Upper lobe of left lung (tissue), 6 donors: ENCODE data around the gene NADK. TPM values are rescaled to one million over a fixed set of nuclear protein-coding genes. Genes with fewer than 3 reads are reported as not detected.

Experiments
- ATAC-seq, 2 donors: fragments of 200-7000 bp; cut with Tn5 transposase; one replicate each; pipeline ENCODE4 v1.9.1; 2022; ENCODE audit warnings: mild to moderate bottlenecking in 2 of 2, moderate library complexity in 2 of 2; ENCODE audit not compliant: low FRiP score in 2 of 2
- DNase-seq, 2 donors: peaks; one replicate each; pipeline ENCODE4 v3.0.0-alpha.2; 2019 to 2020
- H3K27ac ChIP-seq, 4 donors: fragments of 200-600 bp; sonication (generic); one replicate each; pipeline ENCODE4 v1.5.1; 2016 to 2019
- H3K27me3 ChIP-seq, 4 donors: fragments of 200-600 bp; sonication (generic); one replicate each; pipeline ENCODE4 v1.5.1; 2017 to 2019
- H3K36me3 ChIP-seq, 4 donors: fragments of 200-600 bp; sonication (generic); one replicate each; pipeline ENCODE4 v1.5.1; 2016 to 2019
- H3K4me1 ChIP-seq, 4 donors: fragments of 200-600 bp; sonication (generic); one replicate each; pipeline ENCODE4 v1.5.1; 2018 to 2019
- H3K4me3 ChIP-seq, 4 donors: fragments of 200-600 bp; sonication (generic); one replicate each; pipeline ENCODE4 v1.5.1; 2017 to 2019; ENCODE audit warnings: mild to moderate bottlenecking in 2 of 4, moderate library complexity in 1 of 4
- H3K9me3 ChIP-seq, 4 donors: fragments of 200-600 bp; sonication (generic); one replicate each; pipeline ENCODE4 v1.5.1; 2018 to 2019
- EP300 ChIP-seq, 4 donors: sonication (generic); formaldehyde crosslinking; IDR thresholded peaks; one replicate each; pipeline ENCODE4 v1.5.1; 2017; ENCODE audit warnings: antibody characterized with exemption in 4 of 4, control low read depth in 2 of 4
- POLR2A ChIP-seq, 4 donors: fragments of 450-650 bp; IDR thresholded peaks; one replicate each; pipeline ENCODE4 v1.5.1; 2016 to 2017; ENCODE audit warnings: antibody characterized with exemption in 4 of 4, mild to moderate bottlenecking in 2 of 4
- POLR2AphosphoS5 ChIP-seq, 2 donors: sonication (generic); formaldehyde crosslinking; IDR thresholded peaks; one replicate each; pipeline ENCODE4 v1.5.1; 2017; ENCODE audit warnings: antibody characterized with exemption in 2 of 2
- WGBS, 2 donors: methylation state at CpG; one replicate each; pipeline ENCODE4 v1.1.5; 2017 to 2018; 5-methylcytosine and 5-hydroxymethylcytosine counted together
- total RNA-seq, 6 donors: library from RNA; depleted of rRNA in 4 of 6; stranded (reverse); fragments of >200 nt in 4 of 6; gene quantifications; one replicate each; pipeline versions ENCODE4 v1.1.0 to v1.2.1, GENCODE V29; 2016 to 2021
- TF ChIP-seq, protein P1 (sequence below), 6 experiments: fragments of 450-650 bp in 4 of 6; fragments of 200-600 bp in 2 of 6; sonication (generic) in 2 of 6; IDR thresholded peaks; one replicate each; pipeline ENCODE4 v1.5.1; 2016 to 2019; ENCODE audit warnings: antibody characterized with exemption in 6 of 6
- donor health status: DM: no; HTN: no; CAD: no; lungs with moderate emphysema.
- donor health status: DM: no; HTN: yes; CAD: no; lungs with severe emphysema.

The NADK gene
- total RNA-seq, 6 donors from 2014 or later, result 85.0 to 279 (median 124) TPM

DNA sequence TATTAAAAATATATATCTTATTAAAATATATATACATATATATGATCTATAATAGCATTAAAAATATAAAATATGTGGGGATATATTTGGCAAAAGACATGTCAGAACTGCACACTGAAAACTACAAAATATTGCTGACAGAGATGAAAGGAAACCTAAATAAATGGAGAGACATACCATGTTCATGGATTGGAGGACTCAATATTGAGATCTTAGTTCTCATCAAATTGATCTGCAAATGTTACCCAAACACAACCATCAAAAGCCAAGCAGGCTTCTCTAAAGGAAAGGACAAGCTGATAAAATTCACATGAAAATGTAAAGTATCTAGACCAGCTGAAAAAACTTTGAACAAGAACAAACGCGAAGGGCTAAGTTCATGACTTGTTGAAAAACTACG is 7.2 kb downstream of the NADK start:
- H3K27ac ChIP-seq, result no peak overlapping the region
- TF ChIP-seq POLR2AphosphoS5 (IDR thresholded peaks at IDR 0.05), result no peak
- ATAC-seq (no peak), DNase-seq (no peak)
- no peaks in the 10 kb centered on the region for H3K27me3 ChIP-seq
- no peak overlapping the region for H3K4me3 ChIP-seq
- peaks cover 5 to 21% (median 10%) of the 10 kb centered on the region in 4 donors for H3K36me3 ChIP-seq
- WGBS, 2 donors, result 96% methylated on average over 3 of the region's 3 CpGs
- H3K9me3 ChIP-seq, result no peaks in the 10 kb centered on the region
- peaks cover 16 to 34% (median 17%) of the 10 kb centered on the region in 4 donors for H3K4me1 ChIP-seq

DNA sequence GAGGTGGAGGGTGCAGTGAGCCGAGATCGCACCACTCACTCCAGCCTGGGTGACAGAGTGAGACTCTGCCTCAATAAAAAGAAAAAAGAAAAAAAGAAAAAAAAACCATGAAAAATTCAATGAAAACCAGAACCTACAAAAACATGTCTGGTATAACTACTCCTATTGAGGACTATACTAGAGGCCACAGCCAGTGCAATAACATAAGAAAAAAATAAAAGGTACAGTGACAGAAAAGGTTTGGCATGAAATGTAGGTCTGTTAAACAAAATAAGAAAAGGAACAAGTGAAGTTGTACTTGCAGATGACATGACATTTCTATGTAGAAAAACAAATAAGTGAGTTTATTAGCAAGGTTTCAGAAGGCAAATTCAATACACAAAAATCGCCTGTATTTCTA is 8.2 kb downstream of the NADK start:
- H3K4me3 ChIP-seq, result no peak overlapping the region
- TF ChIP-seq, protein P1, sequence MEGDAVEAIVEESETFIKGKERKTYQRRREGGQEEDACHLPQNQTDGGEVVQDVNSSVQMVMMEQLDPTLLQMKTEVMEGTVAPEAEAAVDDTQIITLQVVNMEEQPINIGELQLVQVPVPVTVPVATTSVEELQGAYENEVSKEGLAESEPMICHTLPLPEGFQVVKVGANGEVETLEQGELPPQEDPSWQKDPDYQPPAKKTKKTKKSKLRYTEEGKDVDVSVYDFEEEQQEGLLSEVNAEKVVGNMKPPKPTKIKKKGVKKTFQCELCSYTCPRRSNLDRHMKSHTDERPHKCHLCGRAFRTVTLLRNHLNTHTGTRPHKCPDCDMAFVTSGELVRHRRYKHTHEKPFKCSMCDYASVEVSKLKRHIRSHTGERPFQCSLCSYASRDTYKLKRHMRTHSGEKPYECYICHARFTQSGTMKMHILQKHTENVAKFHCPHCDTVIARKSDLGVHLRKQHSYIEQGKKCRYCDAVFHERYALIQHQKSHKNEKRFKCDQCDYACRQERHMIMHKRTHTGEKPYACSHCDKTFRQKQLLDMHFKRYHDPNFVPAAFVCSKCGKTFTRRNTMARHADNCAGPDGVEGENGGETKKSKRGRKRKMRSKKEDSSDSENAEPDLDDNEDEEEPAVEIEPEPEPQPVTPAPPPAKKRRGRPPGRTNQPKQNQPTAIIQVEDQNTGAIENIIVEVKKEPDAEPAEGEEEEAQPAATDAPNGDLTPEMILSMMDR (IDR thresholded peaks at IDR 0.05), result no peak
- TF ChIP-seq POLR2AphosphoS5 (IDR thresholded peaks at IDR 0.05), result no peak
- no peaks in the 10 kb centered on the region for H3K27me3 ChIP-seq
- H3K9me3 ChIP-seq, result no peaks in the 10 kb centered on the region
- H3K4me1 ChIP-seq, result peaks cover 7 to 24% (median 9%) of the 10 kb centered on the region in 4 donors
- ATAC-seq (no peak), DNase-seq (no peak)
- H3K36me3 ChIP-seq, result peaks cover 5 to 25% (median 13%) of the 10 kb centered on the region in 4 donors
- 96 to 97% methylated on average over 3 of the region's 3 CpGs for WGBS, 2 donors
- no peak overlapping the region for H3K27ac ChIP-seq

DNA sequence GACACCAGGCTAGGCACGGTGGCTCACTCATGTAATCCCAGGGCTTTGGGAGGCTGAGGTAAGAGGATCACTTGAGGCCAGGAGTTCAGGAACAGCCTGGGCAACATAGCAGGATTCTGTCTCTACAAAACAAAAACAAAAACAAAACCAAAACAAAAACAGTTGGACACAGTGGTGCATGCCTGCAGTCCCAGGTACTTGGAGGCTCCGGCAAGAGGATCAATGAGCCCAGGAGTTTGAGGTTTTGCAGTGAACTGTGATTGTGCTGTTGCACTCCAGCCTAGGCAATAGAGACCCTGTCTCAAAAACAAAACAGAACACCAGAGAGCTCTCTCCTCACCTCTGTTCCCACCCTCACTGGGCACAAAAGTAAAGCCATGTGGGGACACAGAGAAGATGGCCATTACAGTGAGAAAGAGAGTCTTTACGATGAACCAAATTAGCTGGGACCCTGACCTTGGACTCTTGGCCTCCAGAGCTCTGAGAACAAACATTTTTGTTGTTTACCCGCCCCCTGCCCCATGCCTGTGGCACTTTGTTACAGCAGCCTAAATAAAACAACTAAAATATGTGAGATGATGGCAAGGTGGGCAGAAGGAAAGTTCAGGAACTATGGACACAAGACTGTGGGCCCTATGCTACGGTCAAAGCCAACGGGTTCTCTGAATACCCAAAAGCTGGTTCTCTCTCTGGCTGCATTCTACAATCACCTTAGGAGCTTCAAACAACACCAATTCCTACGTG is 9.8 kb downstream of the NADK start:
- no peak for TF ChIP-seq EP300 (IDR thresholded peaks at IDR 0.05)
- TF ChIP-seq POLR2A (IDR thresholded peaks at IDR 0.05), result no peak
- TF ChIP-seq, protein P1 (IDR thresholded peaks at IDR 0.05), result no peak
- no peak for TF ChIP-seq POLR2AphosphoS5 (IDR thresholded peaks at IDR 0.05)
- H3K27ac ChIP-seq, result no peak overlapping the region
- no peak for DNase-seq
- WGBS, 2 donors, result 92 to 95% methylated on average over 7 of the region's 7 CpGs
- peaks cover 10 to 42% (median 21%) of the 10 kb centered on the region in 4 donors for H3K36me3 ChIP-seq
- peaks cover 4 to 25% (median 12%) of the 10 kb centered on the region in 4 donors for H3K4me1 ChIP-seq
- H3K9me3 ChIP-seq, result no peaks in the 10 kb centered on the region
- no peaks in the 10 kb centered on the region for H3K27me3 ChIP-seq
- ATAC-seq, result no peak
- no peak overlapping the region for H3K4me3 ChIP-seq

DNA sequence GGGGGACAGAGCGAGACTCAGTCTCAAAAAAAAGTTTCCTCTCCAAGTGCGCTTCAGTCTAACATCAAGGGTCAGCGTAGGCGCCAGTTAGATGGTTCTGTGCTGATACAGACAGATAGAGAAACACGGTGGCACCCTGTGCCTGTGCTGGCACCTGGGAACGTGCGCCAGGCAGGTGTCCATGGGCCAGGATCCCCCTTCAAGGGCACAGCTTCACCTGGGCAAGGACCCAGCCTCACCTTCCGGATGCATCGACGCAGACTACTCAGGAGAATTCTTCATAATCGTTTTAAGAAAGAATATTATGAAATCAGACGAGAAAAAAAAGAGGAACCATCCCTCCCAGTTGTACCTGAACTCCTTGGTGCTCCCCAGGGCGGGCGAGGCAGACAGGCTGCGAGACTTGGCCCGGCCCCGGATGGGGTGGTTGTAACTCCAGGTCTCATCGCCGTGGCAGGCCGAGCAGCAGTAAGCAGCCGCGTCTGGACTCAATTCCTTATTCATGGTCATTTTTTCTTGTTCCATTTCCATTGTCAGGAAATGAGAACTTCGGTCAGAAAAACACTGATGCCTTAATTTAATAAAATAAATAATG is 13.3 kb downstream of the NADK start:
- no peaks in the 10 kb centered on the region for H3K9me3 ChIP-seq
- no peak overlapping the region for H3K4me3 ChIP-seq
- no peak for TF ChIP-seq POLR2AphosphoS5 (IDR thresholded peaks at IDR 0.05)
- TF ChIP-seq POLR2A (IDR thresholded peaks at IDR 0.05), result no peak
- TF ChIP-seq EP300 (IDR thresholded peaks at IDR 0.05), result no peak
- TF ChIP-seq, protein P1 (IDR thresholded peaks at IDR 0.05), result no peak
- H3K36me3 ChIP-seq, result peaks cover 20 to 61% (median 38%) of the 10 kb centered on the region in 4 donors
- 77% methylated on average over 18 to 22 of the region's 23 CpGs for WGBS, 2 donors
- peaks cover 4 to 26% (median 12%) of the 10 kb centered on the region in 4 donors for H3K4me1 ChIP-seq
- no peaks in the 10 kb centered on the region for H3K27me3 ChIP-seq
- DNase-seq (peak in 1 of 2 donors; percentile 58), ATAC-seq (no peak)
- H3K27ac ChIP-seq, result peak overlapping the region in 3 of 4 donors; percentile 4 to 72 (median 43)

DNA sequence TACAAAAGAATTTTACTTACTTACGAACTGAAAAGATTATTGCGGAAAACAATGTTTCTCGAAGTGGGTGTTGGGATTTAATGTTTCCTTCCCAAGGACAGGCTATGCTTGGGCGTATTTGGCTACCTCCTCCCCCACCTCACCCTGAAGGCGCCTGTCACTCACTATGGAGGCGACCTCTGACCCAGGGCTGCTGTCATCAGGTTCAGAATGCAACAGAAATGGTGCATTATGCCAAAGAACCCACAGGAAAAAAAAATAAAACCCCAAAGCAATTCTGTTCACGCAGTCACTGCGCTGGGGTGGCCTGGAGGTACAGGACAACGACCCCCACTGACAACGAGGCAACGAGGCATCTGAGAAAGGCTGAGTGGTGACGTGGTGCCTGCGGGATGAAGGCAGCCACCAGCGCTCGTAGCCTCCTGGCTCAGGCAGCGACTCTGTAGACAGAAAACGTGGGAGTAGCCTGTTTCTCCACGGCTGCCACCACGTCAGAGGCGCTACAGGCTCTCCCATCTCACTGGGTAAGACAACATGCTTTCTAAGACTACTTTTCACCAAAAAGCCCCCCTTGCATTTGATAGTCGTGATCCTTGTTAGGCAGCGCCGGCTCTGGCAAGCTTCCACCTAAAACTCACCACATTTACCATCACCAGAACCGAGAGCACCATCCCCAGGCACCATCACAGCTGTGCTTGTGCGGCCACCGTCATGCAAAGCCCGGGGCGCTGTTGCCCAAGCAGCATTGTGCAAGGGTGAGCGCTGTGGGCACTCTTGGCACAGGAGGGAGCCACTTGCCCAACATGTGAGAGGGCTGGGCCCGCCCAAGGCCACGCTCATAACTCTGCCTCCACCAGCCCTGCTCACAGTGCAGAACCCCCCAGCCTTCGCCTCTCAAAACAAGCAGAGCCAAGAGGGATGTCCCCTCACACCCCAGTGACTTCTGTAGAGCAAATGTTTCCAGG is 14.3 kb downstream of the NADK start:
- peak; percentile 87 to 96 for DNase-seq
- H3K9me3 ChIP-seq, result no peaks in the 10 kb centered on the region
- 65 to 80% methylated on average over 15 to 29 of the region's 32 CpGs for WGBS, 2 donors
- H3K27ac ChIP-seq, result peak overlapping the region in 3 of 4 donors; percentile 4 to 72 (median 43)
- TF ChIP-seq POLR2AphosphoS5 (IDR thresholded peaks at IDR 0.05) (peak; percentile 56 to 65), POLR2A (IDR thresholded peaks at IDR 0.05) (no peak)
- TF ChIP-seq, protein P1 (IDR thresholded peaks at IDR 0.05), result peak in 4 of 6 experiments; percentile 18 to 73 (median 24)
- H3K27me3 ChIP-seq, result no peaks in the 10 kb centered on the region
- ATAC-seq, result peak; percentile 85 to 91
- H3K36me3 ChIP-seq, result peaks cover 20 to 69% (median 48%) of the 10 kb centered on the region in 4 donors
- no peak overlapping the region for H3K4me3 ChIP-seq
- H3K4me1 ChIP-seq, result peaks cover 11 to 34% (median 20%) of the 10 kb centered on the region in 4 donors
